OCI-LY7 (cell line): ENCODE measurements around the gene RBM5. TPM values are rescaled to one million over a fixed set of nuclear protein-coding genes. Genes with fewer than 3 reads are reported as not detected.

ENCODE experiments used
- BruUV-seq: library from RNA; stranded (reverse); fragments of 400-500 nt; replicated peaks from 2 replicates; lab custom pipeline; 2021; lab: Mats Ljungman, UMichigan
- CTCF ChIA-PET: fragments of 300-600 bp; sonication (Branson Sonifier 250); formaldehyde crosslinking; loops from one replicate; lab custom pipeline; 2022; ENCODE audit warnings: antibody characterized with exemption; ENCODE audit not compliant: unreplicated experiment; lab: Charles Lee
- POLR2A ChIA-PET: fragments of 300-600 bp; sonication (Branson Sonifier 250); formaldehyde crosslinking; loops from one replicate; lab custom pipeline; 2022; ENCODE audit warnings: antibody characterized with exemption; lab: Charles Lee
- DNase-seq: peaks from one replicate; pipeline ENCODE4 v3.0.0-alpha.2; 2015; ENCODE audit warnings: low spot score
- H2AFZ ChIP-seq: fragments of 200-600 bp; sonication (generic), shearing (Covaris generic); 2 replicates; pipeline ENCODE4 v1.6.1; 2014; ENCODE audit warnings: mild to moderate bottlenecking, antibody characterized with exemption, low read length, moderate library complexity
- H3K27ac ChIP-seq: fragments of 200-600 bp; sonication (generic); 2 replicates; pipeline ENCODE4 v1.5.1; 2014; ENCODE audit warnings: mixed run types, low read depth, mild to moderate bottlenecking, moderate library complexity, low read length, inconsistent platforms; ENCODE audit not compliant: poor library complexity, severe bottlenecking
- H3K36me3 ChIP-seq: fragments of 200-600 bp; sonication (generic); 2 replicates; pipeline ENCODE4 v1.6.1; 2014; ENCODE audit warnings: mild to moderate bottlenecking, antibody characterized with exemption, low read length, moderate library complexity, mixed read lengths; ENCODE audit not compliant: insufficient read depth
- H3K4me1 ChIP-seq: fragments of 200-600 bp; sonication (generic); 2 replicates; pipeline ENCODE4 v1.5.1; 2014; ENCODE audit warnings: mild to moderate bottlenecking, low read length; ENCODE audit not compliant: insufficient read depth, poor library complexity, severe bottlenecking
- H3K4me2 ChIP-seq: fragments of 200-600 bp; sonication (generic); 2 replicates; pipeline ENCODE4 v1.6.1; 2014; ENCODE audit warnings: mild to moderate bottlenecking, low read length
- H3K4me3 ChIP-seq: fragments of 200-600 bp; sonication (generic); 2 replicates; pipeline ENCODE4 v1.5.1; 2014; ENCODE audit warnings: mild to moderate bottlenecking, low read depth, low read length; ENCODE audit not compliant: poor library complexity, severe bottlenecking
- H3K79me2 ChIP-seq: fragments of 200-600 bp; sonication (generic); 2 replicates; pipeline ENCODE4 v1.6.1; 2016; ENCODE audit warnings: low read depth, mild to moderate bottlenecking, low read length, moderate library complexity, mixed read lengths; ENCODE audit not compliant: insufficient read depth
- H3K9me2 ChIP-seq: fragments of 200-600 bp; sonication (generic); 2 replicates; pipeline ENCODE4 v1.6.1; 2016; ENCODE audit warnings: mild to moderate bottlenecking, low read length, mixed read lengths; ENCODE audit not compliant: insufficient read depth
- H3K9me3 ChIP-seq: fragments of 200-600 bp; sonication (generic); 2 replicates; pipeline ENCODE4 v1.6.1; 2014; ENCODE audit warnings: mild to moderate bottlenecking, mixed run types, low read length, mixed read lengths
- H4K20me1 ChIP-seq: fragments of 200-600 bp; sonication (generic); 2 replicates; pipeline ENCODE4 v1.6.1; 2014; ENCODE audit warnings: mild to moderate bottlenecking, antibody characterized with exemption, low read length, moderate library complexity, mixed read lengths; ENCODE audit not compliant: insufficient read depth
- CTCF ChIP-seq: fragments of 200-600 bp; sonication (generic); conservative IDR thresholded peaks from 2 replicates; pipeline ENCODE4 v1.5.1; 2014; ENCODE audit warnings: mild to moderate bottlenecking, antibody characterized with exemption, low read length, moderate library complexity, mixed read lengths
- EZH2phosphoT487 ChIP-seq: fragments of 200-600 bp; sonication (generic); IDR thresholded peaks from 2 replicates; pipeline ENCODE4 v1.6.1; 2018; ENCODE audit warnings: low read depth, borderline replicate concordance, mild to moderate bottlenecking, mixed run types, antibody characterized with exemption, low read length, moderate library complexity, mixed read lengths
- intact Hi-C: fragments of 100-400 bp; cut with micrococcal nuclease; formaldehyde crosslinking; loops from one replicate; pipeline ENCODE4 v1.10.0; 2022; ENCODE audit not compliant: unreplicated experiment
- total RNA-seq, 2 experiments: library from RNA; depleted of rRNA in 1 of 2; stranded (reverse); fragments of >200 nt in 1 of 2; shearing (Covaris generic) in 1 of 2; gene quantifications; 2 replicates each; pipeline ENCODE4 v1.2.3, GENCODE V29; 2014 to 2022

RBM5 gene
- total RNA-seq, 2 experiments from 2014 or later, result 139 to 197 TPM

GRCh38 chr3:50100386-50100785 lies 11.7 kb downstream of the RBM5 start:
- no peak for DNase-seq
- no peaks in the 10 kb centered on the region for H3K9me2 ChIP-seq
- peaks cover 10% of the 10 kb centered on the region; the same call in 1 of the 2 replicates for H3K79me2 ChIP-seq
- H2AFZ ChIP-seq, result no peak overlapping the region
- TF ChIP-seq CTCF (no peak), EZH2phosphoT487 (no peak)
- intact Hi-C loops, result no loop called here
- BruUV-seq, result no TSS peak
- peaks cover 99% of the 10 kb centered on the region for H3K36me3 ChIP-seq
- no peak overlapping the region for H3K4me2 ChIP-seq
- H4K20me1 ChIP-seq, result no peaks in the 10 kb centered on the region; the same call in 1 of the 2 replicates
- ChIA-PET CTCF (no interaction called here), POLR2A (interaction anchor here (0.7 kb wide), 2 partner anchors 26 to 377 kb away, joined by 3 to 4 read pairs; no protein-coding TSS in a partner anchor)
- H3K27ac ChIP-seq, result no peak overlapping the region
- no peaks in the 10 kb centered on the region for H3K9me3 ChIP-seq
- no peak overlapping the region for H3K4me3 ChIP-seq
- H3K4me1 ChIP-seq, result no peaks in the 10 kb centered on the region

- BruUV-seq, result no TSS peak
- no peak overlapping the region for H3K27ac ChIP-seq
- no peaks in the 10 kb centered on the region for H3K9me2 ChIP-seq
- no peak for DNase-seq
- no peaks in the 10 kb centered on the region for H3K4me1 ChIP-seq
- ChIA-PET CTCF (no interaction called here), POLR2A (interaction anchor here (0.6 to 1.3 kb wide), 3 partner anchors 10 to 96 kb away, joined by 3 to 7 read pairs (median 7); no protein-coding TSS in a partner anchor)
- no peak overlapping the region for H2AFZ ChIP-seq
- peaks cover 2% of the 10 kb centered on the region; the same call in 1 of the 2 replicates for H3K79me2 ChIP-seq
- no peak for TF ChIP-seq EZH2phosphoT487
- TF ChIP-seq CTCF, result no peak
- H3K4me2 ChIP-seq, result no peak overlapping the region
- H4K20me1 ChIP-seq, result no peaks in the 10 kb centered on the region; the same call in 1 of the 2 replicates
- H3K36me3 ChIP-seq, result peaks cover 98% of the 10 kb centered on the region
- no peaks in the 10 kb centered on the region for H3K9me3 ChIP-seq
- intact Hi-C loops, result no loop called here
- no peak overlapping the region for H3K4me3 ChIP-seq
Observed at GRCh38 chr3:50100956-50101845, 12.5 kb downstream of the RBM5 start.
